ENCODE measurements around the gene DUXA.
"Not testable (repeated sequence)": the region's sequence is repeated elsewhere in the genome, so short reads cannot be mapped to it uniquely, and the experiment has no call there.

DUXA gene
- 0 reads per million in 2 donors for total RNA-seq

DNA sequence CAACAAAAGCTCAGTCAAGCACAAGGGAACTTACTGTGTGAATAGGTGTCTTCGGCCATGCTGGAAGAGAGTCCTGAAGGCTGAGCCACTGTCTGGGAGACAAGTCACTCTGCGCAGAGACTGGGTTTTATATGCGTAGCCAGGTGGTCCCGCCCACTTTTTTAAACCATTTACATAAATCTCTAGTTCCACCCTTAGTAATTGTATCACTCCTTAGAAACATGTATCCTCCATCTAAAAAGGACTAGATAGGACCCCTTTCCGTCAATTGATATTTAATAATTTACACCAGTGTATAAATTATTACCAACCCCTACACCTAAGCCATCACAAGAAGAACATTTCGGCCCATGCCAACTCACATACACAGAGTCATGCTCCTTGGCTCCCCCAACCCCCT lies at the start of gene DUXA:
TSS of gene DUXA (minus strand) at position 101 of the 400 bp plus-strand sequence. CDS start at position 59, 42 bp downstream.
- no peak for DNase-seq

DNA sequence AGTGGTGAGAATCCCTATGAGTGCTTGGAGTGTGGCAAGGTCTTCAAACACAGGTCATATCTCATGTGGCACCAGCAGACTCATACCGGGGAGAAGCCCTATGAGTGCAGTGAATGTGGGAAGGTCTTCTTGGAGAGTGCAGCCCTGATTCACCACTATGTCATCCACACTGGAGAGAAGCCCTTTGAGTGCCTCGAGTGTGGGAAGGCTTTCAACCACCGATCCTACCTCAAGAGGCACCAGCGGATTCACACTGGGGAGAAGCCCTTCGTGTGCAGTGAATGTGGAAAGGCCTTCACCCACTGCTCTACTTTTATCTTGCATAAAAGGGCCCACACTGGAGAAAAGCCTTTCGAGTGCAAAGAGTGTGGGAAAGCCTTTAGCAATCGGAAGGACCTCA lies 44.8 kb upstream of the DUXA start:
- DNase-seq, result no peak

DNA sequence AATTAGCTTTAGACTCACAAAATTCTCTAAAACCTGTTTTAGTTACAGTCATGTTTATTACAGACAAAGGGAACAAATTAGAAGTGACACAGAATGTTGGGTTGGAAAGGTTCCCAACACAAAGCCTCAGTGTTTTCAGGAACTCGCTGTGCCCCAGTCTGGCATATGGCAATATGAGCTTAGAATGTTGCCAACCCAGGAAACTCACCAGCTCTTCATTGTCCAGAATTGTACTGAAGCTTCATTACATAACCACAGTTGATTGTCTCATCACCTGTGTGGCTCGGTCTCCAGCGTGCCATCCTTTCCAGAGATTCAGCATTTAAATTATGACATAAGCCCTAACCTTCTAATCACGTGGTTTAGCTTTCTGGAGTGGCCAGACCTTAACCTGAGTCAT lies 43.1 kb upstream of the DUXA start:
- no peak for DNase-seq

DNA sequence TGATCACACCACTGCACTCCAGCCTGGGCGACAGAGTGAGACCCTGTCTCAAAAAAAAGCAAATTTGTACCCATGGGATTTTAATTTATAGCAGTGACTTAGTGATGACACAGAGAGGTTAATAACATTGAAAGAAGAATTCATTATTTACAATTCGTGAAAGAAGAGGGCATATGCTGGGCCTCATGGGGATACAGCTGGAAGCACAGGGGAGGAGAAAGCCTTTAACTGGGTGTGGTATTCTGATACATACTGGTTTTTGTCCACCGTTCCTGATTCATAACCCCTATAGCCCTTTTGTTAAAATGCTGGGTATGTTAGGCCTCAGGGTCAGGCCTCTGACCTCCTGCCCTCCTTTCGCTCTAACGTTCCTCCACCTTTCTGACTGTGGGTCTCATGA lies 34.9 kb upstream of the DUXA start:
- DNase-seq, result no peak

DNA sequence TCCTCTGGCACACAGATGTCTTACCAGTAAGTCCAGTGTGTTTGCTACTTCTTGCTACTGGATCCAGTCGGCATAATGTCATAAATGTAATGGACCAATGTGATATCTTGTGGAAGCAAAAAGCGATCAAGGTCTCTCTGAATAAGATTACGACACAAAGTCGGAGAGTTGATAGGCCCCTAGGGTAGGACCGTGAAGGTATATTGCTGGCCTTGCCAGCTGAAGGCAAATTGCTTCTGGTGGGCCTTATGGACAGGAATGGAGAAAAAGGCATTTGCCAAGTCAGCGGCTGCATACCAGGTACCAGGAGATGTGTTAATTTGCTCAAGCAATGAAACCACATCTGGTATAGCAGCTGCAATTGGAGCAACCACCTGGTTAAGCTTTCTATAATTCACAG lies 30.6 kb upstream of the DUXA start:
- not testable (repeated sequence) for DNase-seq

DNA sequence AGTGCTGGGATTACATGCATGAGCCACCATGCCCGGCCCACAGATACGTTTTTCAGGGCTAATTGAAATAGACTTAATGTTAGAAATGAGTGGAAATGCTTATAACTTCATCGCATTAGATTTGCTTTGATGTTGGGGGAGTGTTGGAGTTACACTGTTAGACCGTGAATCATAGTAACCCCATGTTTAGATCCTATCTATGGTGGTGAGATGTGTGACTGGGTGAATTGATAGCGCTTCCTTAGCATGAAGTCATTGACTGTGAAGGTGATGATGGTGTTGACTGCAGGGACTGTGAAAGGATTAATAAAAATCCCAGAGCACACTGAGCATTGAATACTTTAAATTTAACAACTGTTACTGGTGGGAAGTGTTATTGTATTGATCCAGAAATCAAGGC lies 25.7 kb upstream of the DUXA start:
- DNase-seq, result peak in 1 of 5 experiments; percentile 74

DNA sequence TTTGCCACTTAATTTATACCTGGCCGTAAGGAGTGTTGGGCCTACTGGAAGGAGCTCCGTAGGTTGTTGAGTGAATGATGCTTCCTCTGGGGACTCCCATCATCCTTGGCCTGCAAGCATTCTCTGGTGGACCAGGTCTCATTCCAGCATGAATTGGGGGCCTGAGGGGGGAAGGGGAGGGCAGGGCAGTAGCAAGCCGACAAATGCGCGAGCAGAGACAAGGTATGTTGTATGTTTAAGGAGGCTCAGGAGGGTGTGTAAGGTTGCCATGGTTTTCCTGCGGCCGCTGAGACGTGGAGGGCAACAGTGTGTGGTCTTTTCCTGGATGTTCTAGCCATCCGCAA lies 24.8 kb upstream of the DUXA start:
- no peak for DNase-seq

DNA sequence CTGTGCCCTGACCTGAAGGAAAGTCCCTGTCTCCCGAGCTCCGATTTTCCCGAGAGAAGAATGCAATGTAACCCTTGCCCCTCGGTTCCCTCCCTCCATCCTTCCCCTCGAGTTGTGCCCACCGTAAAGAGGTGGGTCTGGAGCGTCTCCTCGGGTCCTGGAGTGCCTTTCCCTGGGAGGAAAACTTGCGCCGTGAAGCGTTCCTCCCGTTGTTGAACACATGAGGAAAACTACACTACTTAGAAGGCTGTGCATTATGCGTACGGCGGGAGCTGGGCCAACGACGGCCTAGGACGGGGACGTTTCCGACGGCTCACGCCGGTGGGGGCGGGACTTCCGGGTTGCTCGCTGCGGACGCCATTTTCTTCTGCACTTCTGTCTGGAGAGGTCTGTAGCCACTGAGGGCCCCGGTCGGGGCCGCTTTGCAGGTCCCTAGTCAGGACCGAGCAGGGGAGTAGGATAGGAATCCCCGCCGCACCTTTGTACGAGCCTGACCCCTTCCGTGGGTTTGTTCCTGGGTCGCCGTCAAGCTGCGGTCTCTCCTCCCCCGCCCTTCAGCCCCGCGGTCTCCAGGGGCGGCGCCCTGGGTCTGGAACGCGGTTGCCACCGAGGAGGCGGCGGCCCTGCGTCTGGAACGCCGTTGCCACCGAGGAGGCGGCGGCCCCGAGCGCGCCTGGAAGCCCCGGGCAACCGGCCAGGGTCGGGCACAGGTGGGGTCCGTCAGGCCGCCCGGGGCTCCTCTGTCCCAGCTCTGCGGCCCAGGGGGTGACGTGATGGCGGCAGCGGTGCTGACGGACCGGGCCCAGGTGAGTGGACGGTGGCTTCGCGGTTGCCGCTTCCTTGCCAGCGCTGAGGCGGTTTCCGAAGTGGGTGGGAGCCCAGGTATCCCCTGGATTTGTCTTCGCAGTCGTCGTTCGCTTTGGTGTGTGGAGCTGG lies 24.1 kb upstream of the DUXA start, which contains the start of gene ZNF264:
TSS of gene ZNF264 (plus strand) at position 360 of the 936 bp plus-strand sequence. CDS start at position 774, 414 bp downstream.
- peak; percentile 72 to 94 (median 82) for DNase-seq

DNA sequence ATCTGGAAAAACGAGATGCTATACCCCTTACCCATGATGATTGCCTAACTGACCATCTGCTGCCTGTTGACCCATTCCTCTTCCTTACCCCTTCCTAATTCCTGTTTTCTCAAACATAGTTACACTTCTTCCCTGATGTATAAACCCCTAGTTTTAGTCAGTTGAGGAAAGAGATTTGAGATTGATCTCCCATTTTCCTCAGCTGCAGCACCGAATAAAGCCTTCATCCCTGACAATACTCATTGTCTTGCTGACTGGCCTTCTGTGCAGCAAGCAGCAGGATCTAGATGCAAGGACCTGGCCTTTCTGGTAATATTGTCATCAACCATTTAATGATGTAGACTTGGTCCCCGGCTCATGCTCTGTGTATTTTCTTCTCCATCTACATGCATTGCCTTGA lies 23.0 kb upstream of the DUXA start:
- no peak for DNase-seq

DNA sequence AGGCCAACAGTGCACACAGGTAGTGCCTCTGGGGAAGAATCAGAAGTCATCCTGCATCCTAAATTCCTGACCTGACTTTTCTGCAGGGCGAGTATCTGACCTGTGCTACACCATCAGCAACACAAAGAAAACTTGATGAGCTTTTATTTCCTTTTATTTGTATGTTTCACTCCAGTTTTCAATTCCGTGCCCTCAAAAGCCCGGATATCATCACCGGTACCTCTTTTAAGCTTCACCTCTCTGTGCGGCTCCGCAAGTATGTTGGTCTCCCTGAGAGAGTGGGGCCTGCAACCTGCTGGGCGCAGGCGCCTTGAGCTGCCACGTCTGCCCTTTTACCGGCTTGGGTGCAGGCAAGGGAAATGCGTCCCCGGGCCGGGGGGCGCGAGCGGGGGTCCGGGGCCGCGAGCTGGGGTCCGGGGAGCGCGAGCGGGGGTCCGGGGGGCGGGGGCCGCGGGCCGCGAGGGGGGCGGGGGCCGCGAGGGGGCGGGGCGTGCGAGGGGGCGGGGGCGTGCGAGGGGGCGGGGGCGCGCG lies 4.3 kb upstream of the DUXA start:
- DNase-seq, result peak in 3 of 5 experiments; percentile 36 to 52 (median 46)

DNA sequence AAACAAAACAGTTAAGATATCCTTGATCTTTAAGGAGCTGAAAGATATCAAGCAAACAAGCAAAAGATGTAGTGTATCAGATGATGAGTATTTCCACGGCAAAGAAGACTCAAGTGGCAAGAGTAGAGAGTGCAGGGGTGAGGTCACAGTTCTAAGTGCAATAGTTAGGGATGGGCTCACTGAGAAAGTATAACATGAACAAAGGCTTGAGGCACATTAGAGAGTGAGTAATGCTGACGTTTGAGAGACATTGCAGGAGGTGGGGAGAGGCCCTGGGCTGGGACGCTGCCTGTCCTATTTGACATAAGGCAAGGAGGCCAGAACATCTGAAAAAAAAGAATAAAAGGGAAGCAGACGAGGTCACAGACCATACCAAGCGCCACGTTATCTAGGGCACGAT lies 1.4 kb downstream of the DUXA start:
- no peak for DNase-seq

DNA sequence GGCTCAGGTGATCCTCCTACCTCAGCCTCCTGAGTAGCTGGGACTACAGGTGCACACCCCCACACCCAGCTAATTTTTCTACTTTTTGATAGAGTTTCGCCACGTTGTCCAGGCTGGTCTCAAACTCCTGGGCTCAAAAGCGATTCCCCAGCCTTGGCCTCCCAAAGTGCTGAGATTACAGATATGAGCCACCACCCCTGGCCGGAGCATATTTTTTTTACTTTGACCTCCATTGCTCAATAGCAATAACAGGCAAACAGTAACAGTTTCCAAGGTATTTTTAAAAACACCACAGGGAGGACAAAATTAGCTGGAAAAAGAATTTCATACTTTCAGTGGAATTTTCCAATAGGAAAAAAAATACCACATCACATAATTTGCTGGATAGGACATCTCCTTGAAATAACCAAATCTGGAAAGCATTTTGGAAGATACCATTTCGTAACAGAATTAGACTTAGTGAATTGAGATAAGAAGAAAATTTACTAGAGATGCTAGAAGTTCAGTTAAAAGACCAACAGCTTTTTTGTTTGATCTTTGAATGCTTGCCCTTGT lies 5.2 kb downstream of the DUXA start:
- DNase-seq, result no peak

DNA sequence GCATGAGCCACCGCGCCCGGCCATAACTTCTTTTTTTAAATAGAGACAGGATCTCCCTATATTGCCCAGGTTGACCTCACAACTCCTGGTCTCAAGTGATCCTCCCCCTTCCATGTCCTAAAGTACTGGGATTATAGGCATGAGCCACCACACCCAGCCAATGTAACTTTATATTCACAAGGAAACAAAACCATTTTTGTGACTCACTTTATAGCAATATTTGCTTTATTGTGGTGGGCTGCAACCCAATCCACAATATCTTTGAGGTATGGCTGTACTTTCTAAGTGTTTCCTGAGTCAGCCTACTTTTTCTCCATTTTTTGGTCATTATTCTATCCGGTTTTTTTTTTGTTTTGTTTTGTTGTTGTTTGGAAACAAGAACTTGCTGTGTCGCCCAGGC lies 14.4 kb downstream of the DUXA start:
- DNase-seq, result no peak

DNA sequence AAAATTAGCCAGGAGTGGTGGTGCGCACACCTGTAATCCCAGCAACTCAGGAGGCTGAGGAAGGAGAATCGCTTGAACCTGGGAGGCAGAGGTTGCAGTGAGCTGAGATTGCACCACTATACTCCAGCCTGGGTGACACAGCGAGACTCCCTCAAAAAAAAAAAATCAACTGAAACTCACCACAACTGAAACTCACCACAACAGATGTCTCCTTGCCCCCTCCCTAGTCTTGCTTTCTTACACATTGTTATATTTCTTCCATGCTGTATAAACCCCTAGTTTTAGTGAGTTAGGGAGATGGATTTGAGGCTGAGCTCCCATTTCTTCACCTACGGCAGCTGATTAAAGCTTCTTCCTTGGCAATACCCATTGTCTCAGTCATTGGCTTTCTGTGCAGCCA lies 25.6 kb downstream of the DUXA start:
- DNase-seq, result no peak

DNA sequence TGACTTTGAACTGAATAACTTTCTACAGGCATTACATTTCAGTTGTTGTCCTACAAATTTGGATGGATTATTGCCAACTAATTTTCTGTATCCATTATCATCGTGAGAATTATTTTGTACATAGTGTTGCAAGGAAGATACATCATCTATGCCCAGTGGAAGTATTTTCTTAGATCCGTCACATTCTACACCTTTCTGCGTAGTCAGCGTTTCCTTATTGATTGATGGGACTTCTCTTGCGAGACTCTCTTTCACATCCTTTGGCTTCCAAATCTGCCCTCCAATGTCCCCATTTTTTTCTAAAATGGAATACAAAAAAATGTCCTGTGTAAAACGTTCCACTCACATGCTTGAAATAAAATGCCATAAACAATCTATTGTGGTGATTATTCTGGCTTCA lies 31.5 kb downstream of the DUXA start:
- no peak for DNase-seq

DNA sequence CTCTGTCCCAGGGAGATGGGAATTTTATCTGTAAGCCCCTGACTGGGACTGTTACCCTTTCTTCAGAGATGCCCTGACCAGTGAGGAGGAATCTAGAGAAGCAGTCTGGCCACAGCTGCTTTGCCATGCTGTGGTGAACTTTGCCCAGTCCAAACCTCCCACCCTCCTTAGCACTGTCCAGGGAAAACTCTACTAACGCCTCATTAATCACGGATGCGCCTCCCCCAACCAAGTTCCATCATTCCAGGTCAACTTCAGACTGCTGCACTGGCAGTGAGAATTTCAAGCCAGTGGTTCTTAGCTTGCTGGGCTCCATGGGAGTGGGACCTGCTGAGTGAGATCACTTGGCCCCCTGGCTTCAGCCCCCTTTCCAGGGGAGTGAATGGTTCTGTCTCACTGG lies 39.9 kb downstream of the DUXA start:
- DNase-seq, result not testable (repeated sequence)

DNA sequence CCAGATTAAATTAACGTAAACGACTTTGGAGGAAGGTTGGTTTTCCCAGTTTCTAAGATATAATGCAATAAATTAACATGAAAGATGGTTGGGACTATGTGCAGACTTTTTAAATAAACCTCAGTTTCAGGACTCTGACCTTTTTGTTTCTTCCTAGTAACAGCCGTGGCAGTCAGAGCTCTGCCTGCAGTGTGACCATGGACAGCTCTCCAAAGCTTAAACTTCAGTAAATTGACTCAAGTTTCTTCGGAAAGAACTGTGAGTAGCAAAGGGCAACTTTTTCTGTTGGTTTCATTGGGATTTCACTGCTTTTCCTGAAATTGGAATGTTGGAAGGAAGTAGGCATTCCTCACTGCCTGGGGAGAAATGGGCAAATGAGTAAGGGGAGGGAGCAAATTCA lies 43.4 kb downstream of the DUXA start:
- DNase-seq, result no peak

DNA sequence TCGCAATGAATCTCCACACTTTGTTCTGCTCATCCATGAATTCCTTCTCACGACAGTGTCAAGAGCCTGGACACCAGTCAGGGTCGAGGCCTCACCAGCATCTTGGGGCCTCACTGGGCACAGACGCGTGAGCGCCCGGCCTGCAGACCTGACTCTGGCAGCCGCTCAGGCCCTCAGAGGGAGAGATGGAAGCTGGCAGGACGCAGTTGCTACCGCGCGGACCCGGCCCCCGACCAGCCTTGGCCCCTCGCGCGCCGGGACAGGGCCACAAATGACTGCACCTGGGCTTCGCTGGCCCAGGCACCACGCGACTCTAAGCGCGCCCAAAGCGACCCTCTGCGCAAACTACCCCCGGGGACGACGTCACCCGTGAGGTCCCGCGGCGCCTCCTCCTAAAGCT lies 48.4 kb downstream of the DUXA start:
- DNase-seq, result no peak

DNA sequence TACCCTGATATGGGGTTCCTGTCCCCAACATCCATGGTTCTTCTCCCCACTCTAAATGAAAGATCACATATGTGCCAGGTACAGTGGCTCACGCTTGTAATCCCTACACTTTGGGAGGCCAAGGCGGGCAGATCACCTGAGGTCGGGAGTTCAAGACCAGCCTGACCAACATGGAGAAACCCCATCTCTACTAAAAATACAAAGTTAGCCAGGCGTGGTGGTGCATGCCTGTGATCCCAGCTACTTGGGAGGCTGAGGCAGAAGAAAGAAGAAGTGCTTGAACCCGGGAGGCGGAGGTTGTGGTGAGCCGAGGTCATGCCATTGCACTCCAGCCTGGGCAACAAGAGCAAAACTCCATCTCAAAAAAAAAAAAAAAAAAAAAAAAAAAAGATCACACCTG lies 53.8 kb downstream of the DUXA start:
- not testable (repeated sequence) for DNase-seq

DNA sequence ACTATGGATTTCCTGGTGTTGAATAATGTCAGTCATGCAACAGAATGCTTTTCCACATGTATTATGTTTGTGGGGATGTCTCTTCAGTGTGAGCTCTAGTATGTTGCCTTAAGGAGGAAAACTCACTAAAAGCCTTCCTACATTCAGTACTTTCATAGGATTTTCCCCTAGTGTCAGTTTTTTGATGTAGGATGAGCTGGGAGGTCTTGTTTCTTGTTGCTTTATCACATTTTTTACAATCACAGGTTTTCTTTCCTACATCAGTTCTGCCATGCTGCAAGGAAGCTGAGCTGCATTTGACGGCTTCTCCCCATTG lies 56.0 kb downstream of the DUXA start:
- DNase-seq, result no peak

DNA sequence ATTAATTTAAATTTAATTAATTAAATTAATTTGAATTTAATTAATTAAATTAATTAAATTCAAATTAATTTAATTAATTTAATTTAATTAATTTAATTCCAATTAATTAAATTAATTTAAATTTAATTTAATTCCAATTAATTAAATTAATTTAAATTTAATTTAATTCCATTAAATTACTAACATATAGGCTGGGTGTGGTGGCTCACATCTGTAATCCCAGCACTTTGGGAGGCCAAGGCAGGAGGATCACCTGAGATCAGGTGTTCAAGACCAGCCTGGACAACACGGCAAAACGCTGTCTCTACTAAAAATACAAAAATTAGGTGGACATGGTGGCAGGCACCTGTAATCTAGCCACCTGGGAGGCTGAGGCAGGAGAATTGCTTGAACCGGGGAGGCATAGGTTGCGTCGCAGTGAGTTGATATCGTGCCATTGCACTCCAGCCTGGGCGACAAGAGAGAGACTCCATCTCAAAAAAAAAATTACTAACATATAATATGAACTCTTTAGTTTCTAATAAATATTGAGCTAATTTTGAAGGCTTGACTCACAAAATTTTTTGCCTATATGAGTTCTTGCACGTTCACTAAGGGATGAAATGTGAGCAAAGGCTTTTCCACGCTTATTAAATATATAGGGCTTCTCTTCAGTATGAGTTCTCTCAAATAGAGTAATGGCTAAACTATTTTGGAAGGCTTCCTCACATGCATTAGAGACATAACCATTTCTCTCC lies 56.5 kb downstream of the DUXA start:
- peak in 1 of 5 experiments; percentile 5 for DNase-seq

DNA sequence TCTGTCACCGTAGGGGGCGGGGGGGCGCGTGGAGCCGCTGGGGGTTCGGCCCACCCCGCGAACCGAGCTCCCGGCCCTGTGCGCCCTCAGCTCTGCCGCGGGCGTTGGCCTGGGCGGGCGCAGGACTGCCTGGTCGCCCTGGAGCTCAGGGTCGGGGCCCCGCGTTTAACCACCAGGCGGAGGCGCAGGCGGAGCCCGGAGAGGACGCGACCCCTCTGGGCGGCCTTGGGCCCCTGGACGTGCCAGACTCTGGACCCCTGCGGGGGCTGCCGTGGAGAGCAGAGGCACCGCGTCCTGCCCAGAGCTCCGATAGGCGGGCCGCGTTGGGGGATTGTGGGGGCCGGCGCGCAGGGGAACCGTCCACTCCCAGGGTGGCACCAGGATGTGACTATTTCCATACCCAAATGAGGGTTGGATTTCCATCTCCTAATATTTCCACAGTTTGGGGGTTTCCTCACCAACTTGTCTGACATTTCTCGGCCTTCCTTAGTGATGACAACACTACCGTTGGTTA lies 60.5 kb downstream of the DUXA start:
- no peak for DNase-seq

Data from T-helper 2 cell (primary cell).